Inflammatory macrophage treated with lipopolysaccharide for 4 hours (primary cell): ENCODE results near the gene PSD2.

Experiments used
- DNase-seq: peaks from one replicate; pipeline ENCODE4 v3.0.0-alpha.2; 2020

PSD2 gene

DNA sequence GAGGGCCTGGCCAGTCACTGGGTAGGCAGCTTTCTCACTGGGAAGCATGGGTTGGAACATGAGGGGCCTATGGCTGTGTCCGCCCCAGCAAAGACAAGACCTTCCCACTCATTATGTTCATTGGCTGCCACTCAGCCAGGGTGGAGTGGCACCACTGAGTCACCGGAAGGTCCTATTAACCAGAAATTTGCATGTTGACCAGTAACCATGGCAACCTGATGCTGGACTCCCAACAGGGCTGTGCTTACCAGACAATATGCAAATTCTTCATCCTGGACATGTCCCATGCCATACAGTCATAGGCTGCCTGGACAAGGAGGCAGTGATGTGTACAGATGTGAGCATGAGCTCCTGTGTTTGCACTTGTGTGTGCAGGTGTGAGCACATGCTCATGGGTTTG, 66.7 kb downstream of the PSD2 start:
- peak; percentile 62 for DNase-seq

DNA sequence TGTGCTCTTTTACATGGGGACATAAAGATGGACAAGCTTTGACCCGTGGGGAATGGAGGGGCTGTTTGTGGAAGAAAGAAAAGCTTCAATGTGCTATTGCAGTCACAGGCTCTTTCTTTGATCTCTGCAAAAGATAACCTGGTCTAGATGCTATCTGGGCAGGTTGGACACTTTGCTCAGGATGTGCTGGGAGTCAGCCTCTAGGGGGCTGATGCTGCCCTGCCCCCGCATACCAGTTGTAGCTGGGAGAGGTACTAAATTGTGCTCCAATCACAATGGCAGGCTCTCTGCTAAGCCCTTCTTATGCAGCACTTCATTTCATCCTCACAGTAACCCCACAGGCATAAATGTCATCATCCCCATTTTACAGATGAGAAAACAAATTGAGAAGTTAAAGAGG, 67.2 kb downstream of the PSD2 start:
- DNase-seq, result no peak

DNA sequence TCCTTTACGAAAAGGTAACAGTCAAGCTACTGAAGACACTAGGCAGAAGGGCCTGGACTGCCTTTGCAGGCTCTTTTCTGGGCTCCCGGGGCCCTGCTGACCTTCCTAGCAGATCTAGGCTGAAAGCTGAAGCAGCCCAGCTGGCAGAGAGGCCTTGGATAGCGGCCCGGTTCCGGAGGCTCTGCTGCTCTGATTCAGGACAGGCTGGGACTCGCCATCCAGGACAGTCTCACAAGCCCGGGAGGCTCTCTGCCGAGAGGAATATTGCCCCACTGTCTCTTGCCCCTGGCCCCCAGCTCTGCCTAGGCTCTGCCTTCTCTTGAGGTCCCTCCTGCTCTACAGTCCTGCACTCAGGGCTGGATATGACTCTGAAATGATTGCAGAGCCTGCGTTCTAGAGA, 67.8 kb downstream of the PSD2 start:
- DNase-seq, result no peak

DNA sequence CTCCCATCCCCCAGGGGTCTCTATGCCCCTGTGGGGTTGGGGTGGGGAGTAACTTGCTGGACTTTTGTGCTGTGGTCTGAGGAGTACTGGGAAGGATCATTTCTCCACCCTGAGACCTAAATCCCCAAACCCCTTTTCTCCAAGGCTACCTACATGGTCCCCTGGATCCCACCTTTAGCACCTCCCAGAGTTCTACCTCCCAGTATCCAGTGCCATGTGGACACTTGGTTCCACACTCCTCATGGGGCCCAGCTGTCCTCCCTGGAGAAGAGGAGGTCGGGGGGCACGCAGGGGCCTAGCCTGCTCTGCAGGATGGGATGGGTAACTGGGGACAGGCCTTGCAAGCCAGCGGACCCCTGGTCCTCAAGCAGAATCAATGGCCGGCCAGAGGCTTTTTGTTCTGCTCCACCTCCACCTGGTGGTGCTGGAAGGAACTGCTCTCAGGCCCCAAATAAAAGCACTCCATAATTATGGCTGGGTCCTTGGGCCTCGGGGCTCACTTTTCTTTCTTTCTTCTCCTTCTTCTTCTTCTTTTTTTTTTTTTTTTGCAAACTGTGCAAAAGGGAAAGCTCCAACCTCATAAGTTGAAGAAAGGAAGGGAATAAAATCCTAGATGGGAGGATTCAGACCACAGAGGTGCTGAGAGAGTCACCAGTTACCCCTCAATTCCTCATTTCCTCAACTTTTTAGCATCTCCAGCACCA, 68.4 kb downstream of the PSD2 start:
- peak; percentile 40 for DNase-seq

DNA sequence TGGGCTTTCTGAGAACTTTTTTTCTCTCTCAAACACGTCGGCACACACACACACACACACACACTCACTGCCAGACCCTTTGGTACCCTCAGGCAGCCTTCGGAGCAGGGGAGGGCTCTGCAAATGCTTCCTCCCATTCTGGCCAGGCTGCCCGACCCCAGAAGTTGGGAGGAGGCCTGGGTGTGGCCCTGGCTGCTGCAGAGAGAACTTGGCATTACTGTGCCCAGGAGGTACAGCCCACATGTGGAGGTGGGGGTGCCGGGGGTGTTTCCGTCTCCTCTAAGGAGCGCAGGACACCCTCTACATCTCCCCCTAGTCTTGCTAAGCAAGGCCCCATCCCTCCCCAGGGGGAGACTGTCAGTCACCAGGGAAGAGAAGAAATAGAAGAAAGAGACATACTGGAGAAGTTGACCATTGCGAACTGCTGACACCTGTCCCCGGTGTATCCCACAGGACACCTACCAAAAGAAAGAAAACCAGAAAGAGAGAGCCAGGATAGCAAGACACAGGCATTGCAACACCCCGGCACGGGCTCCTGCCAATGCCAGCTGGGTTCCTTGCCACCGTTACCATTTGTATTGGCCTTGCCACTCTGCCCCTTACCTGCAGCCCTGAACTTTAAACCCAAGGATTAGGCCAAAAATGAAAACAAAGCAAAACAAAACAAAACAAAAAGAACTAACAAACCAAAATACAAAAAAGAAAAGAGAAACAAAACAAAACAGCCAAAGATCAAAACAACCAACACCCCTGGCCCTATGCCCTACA, 69.3 kb downstream of the PSD2 start:
- no peak for DNase-seq

DNA sequence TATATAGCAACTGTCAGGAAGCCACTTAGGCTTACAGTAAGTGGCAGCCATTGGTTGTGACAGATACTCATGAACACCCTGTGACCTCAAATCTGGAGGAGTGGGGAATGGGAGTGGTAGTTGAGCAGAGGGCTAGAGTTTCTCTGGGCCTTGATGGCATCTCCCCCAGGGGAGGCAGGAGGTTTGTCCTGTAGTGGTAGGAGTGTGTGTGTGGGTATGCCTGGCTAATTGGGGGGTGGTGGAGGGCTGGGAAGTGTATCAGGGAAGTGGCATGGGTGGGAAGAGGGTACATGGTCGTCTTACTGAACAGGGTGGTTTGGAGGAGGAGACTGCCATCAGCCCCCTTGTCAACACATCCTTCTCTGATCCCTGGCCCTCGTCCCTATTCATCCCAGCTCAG, 71.5 kb downstream of the PSD2 start:
- no peak for DNase-seq

DNA sequence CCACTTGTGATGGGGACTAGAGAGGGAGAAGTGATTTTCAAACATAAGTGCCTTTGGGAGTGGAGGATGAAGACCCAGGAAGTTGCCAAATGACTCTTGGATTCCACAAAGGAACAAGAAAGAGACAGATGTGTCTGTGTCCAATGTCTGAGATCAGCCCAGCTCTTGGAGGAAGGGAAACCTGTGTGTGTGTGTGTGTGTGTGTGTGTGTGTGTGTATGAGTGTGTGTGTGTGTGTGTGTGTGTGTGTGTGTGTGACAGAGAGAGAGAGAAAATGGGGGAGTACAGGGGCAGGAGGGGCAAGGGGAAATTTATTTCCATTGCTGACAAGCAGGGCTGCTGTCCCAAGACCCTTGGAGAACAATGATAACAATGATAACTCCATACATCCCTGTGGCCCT, 72.0 kb downstream of the PSD2 start:
- DNase-seq, result no peak

DNA sequence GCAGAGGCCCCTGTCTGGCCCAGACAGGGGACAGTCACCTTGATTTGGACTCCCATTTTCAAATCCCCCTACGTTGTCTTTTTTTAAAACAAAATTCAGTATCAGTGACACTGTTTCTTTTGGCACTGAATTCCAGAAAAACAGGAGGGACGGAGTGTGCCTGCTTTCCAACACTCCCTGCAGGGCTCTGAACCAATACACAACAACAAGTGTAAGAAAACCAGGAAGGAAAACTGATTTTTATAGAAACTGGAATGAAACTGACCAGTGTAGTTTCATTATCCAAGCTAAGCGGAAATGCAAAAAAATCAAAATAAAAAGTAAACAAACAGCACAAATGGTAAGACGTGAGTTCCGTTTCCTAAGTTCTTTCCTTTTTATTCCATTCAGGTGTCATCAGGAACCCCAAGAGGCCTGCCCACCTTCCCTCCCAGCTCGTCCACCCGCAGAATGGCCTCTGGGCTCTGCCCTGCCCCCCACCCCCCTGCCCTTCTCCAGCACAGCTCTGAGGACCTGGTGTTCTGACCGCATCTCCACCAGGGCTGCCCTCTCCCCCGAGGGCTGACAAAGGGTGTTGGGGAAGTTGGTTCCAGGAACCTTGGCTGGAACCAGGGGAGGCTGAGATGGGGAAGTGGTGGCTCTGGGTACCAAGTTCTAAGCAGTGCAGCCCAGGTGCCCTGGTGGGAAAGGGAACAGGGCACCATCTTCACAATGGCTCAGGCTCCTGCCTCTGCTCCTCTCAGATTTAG, 73.6 kb downstream of the PSD2 start:
- DNase-seq, result no peak

DNA sequence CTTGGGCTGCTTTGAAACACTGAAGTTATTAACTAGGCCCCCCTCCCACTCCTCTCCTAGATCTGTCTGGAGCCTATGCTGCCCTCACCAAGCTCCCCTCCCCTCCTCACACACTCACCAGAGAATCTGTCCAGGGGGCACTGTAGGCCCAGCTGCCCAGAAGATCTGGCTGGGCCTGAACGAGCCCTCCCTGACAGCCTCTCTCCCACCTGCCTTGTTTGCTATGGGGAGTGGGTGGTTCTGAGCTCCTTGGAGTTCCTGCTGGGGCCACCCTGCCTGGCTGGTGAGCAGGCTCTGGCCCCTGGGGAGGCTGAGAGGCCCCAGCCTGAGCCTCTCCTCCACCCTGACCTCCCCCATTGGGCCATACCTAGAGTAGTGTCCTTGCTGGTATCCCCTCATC, 75.1 kb downstream of the PSD2 start:
- DNase-seq, result no peak

DNA sequence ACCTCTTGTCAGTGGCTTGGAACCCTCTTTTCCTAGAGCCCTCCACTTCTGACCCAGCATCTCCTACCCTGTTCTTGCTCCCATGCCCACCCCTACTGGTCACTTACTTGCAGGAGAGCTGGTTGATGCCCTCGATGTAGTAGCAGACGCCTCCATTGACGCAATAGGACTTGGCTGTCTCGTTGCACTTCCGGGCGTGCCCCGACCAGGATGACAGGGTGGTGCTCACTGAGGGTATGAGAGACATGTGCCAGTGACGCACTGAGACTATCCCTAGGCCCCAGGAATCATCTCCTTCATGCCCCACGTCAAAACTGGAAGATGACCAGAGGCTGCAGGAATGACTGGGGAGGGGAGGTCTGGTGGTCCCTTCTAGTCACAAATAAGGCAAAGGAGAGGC, 76.0 kb downstream of the PSD2 start:
- DNase-seq, result no peak

DNA sequence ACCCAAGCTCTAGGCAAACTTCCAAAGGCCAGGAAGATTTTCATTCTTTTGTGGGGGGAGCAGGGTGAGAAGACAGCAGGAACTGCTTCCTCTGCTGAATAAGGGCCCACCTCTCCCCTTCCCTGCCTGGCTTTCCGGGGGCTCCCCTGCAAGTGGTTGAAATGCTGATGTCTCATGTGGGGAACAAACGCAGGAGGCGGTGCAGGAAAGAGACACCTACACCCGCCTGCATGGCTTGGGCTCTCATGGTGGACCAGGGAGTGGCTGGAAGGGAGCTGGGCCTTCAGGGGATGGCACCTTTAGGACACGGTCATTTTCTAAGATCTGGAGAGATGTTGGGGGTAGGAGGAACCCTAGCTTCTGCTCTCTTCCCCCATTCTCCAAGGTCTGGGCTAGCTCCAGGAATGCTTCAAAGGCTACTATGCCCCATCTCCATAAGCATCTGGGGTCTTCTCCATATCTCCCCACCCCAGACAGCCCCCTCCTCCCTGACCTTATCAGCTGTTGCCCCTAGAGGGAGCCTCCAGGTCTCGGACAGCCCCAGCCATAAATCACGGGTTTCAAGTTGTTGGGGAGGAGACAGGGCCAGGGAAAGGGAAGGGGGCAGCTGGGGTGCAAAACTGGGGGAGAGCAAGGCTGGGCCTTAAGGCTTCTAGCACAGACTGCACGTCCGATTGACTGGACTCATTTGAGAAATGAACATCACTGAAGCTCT, 76.6 kb downstream of the PSD2 start:
- DNase-seq, result no peak

DNA sequence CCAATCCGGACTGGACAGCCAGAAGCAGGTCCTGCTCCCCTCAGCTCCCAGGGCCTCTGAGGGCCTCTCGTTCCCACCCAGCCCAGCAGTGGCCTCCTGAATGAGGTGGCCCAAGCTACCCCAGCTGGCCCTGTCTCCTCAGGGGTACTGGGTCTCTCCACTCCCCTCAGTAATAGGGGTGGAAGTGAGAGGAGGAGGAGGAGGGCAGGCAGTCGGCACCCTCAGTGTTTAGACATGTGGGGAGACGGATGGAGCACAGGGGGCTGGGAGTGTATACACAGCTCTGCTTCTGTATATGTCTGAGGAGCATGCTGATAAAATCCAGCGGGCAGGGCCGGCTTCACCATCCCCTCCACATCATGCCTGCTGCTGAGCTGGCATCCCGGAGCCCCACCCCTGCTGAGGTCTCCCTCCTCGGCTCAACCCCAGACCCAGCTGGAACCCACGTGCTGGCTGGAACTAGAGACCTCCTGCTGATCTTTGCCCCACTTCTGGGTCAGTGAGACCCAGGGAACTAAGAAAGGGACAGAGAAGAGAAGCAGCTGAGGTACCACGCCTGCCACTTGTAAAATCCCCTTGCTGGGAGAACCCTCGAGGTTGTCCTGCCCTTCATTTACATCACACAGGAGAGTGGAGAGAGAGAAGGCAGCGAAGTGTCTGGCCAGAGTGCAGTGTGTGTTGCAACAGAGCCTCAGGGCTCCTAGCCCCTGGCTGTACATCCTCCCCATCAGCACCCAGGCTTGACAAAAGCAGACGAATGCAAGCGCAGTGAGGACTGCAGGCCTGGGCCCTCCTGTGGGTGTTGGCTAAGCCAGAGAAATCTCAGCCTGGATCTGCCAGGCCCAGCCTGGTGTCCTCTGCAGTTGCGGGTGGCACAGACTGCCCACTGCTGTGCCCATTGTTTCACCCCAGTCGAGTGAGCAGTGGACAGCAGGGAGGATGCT, 77.5 kb downstream of the PSD2 start:
- no peak for DNase-seq

DNA sequence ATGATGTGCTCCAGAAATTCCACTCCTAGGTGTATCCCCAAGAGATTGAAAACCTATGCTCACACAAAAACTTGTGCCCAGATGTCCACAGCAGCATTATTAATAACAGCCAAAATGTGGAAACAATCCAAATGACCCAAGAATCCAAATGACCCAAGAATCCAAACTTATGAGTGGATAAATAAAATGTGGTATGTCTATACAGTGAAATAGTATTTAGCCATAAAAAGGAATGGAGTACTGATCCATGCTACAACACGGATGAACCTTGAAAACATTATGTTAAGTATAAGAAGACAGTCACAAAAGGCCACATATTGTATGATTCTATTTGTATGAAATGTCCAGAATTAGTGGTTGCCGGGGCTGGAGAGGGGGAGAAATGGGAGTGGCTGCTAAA, 80.3 kb downstream of the PSD2 start:
- DNase-seq, result no peak

DNA sequence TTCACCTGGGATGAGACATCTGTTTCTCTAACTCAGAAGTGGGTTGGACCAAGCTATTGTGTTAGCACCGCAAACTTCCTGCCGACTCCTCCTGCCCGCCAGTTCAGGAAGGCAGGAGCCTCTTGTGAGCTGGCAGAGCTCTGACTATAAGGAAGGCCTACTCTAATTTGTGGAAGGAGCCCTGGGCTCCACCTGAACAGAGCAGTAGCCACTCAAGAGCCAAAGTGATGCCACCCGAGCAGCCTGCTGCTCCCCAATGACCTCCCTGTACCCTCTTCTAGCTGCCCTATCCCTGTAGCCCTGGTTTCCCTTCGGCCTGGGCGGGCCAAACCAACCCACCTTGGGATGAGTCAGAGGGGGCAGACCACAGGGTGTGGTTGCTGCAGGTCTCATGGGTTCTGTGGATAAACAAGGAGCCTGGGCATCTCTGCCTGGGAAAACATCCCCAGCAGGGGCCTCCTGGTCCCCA, 81.6 kb downstream of the PSD2 start:
- DNase-seq, result no peak

DNA sequence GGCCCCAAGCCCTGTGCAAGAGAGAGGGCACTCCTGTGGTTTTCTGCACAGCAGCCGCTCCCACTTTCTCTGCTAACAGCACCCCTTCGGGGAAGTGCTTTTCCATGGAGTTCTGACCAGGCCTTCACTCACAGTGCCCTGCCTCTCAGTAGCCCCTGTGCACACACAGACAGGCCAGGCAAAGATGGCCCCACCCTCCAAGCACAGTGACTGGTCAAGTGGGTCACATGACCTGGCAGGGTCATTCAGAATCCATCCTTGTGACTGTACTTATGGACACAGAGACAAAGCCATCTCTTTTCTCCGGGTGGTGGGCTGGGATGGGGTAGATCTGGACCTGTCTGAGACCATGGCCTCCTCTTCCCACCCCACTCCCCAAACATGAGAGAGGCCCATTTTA, 82.5 kb downstream of the PSD2 start:
- no peak for DNase-seq

DNA sequence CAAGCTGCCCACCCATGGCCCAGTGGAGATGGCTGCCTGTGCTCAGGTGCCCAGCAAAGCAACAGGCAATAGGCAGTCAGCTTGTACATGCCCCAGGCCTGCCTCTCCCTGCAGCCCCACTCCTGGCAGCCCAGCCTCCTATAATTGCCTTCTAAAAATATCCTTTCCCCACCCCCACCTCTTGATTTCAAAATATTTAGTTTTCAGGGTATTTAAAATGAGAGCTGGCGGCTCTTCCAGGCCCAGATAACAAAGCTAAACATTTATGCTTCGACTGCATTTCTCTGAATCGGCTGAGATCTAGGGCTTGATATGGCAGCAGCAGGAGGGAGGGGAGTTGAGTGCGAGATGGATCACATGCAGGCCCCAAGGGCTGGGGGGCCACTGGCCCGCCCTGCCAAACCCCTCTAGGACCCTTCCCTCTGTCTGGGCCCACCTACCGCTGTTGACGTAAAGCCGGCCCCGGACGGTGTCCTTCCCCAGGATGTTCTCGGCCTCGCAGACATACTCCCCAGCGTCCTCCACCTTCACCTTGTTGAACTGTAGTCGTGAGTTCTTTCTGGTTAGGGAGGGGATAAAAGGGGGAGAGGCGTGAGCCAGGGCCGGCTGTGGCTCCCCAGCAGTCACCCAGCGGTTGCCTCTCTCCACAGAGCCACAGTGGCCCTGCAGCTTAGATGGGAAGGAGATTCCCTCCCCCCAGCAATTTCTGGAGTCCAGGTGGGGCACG, 85.0 kb downstream of the PSD2 start:
- no peak for DNase-seq

DNA sequence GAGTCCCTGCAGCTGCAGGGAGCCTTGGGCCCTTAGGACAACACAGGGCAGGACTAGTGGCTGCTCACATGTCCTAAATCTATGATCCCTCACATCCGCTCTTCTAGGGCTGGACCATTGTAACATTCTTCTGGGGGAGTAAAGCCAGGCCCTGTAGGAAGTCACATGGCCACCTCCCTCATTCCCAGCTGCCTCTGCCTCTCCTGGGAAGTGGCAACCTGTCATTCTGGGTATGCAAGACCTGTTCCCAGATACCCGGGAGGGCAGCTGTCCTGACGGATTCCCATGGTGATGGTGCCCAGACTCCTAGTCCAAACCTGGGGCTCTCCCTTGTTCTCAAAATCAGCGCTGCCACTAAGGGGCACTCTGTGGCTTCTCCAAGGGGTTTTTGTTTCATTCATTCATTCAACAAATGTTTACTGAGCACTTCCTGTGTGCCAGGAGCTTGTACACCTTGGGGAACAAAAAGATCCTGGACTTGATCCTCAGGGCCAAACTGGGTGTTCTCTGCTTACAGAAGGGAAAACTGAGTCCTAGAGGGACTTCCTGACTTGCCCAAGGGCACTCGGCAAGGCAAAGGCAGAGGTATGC, 85.6 kb downstream of the PSD2 start:
- no peak for DNase-seq

DNA sequence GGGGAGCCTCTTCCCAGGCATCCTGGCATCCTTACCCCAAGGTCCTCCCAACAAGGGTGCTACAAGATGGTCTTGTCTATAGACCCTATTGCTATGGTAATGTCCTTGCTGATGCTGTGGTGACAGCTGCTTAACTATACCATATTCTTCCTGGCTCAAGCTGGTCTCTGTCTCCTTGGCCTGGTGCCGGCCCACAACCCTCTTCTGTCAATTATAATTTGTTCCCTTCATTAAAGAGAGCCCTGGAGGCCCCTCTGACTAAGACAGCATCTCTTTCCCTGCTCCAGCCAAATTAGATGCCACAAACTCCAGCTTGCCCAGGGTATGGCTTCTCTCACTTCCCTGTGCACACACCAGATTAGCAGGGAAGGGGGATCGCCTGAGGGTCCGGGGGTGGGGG, 86.7 kb downstream of the PSD2 start:
- DNase-seq, result no peak

DNA sequence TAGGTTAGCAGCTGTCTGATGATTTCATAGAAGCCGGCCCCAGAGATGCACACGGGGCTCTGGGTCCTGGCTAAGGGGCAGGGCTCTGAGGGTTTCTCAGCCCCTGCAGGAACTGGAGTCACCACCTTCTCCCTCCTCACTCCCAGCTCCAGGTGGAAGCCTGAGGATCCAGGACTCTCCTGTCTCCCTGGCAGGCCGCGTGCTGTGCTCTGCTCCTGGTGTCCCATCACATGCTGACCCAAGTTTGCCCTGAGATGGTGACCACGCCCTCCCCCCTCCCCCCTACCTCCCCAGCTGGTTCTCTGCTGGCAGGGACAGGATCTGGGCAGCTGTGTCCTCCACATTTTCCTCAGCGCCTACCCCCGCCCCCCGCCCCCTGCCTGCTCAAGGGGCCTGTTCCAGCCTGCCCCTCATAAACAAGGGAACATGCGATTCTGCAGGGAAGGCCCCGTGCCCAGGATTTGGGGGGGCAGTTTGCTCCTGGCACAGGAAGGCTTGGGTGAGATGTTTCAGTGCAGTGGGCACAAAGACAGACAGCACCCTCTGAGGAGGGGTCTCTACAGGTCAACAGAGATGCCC, 87.4 kb downstream of the PSD2 start:
- no peak for DNase-seq

DNA sequence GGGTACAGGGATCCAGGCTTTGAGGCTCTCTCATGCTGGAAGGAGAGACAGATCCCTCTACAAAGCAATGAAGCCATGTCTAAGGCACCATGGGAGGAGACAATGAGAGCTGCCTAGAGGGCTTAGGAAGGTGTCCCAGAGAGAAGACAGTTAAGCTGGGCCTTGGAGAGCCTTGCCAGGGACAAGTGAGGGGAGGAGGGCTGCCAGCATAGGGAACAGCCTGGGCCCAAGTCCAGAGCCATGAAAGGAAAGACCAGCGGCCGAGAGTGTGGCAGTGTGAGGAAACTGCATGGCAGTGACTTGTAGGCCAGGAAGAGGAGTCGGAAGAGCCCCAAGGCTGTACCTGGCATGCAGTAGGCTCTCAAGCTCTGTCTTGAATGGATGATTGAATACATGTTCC, 88.5 kb downstream of the PSD2 start:
- no peak for DNase-seq

DNA sequence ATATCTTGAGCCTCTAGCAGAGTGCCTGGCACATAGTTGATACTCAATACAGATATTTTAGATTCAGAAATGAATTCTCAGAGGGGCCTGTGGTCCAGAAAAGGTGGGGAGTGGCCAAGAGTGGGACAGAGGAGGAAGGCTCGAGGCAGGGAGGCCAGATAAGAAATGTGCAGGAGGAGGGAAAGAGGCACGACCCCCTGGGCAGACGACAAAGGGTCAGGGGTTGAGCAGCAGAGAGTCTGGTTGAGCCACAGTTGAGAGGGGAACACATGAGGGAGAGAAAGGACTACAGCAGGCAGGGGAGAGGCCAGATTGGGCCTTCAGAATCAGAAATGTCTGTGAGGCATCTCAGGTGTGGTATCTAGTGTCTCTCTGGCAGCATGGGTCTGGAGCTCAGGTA, 89.1 kb downstream of the PSD2 start:
- no peak for DNase-seq
